ENCODE data around the gene AKNA.

The AKNA gene

GRCh38 chr9:114296338-114296737, 91.4 kb downstream of the AKNA start:
- Histone ChIP-seq H3K9me3 (ENCODE audit: control insufficient read depth in 2 of 2, low read length in 2 of 2) (peaks cover 0 to 5% of the 10 kb centered on the region in 2 donors), H3K36me3 (ENCODE audit: control insufficient read depth in 2 of 2, insufficient read depth in 2 of 2, low read length in 2 of 2) (peaks cover 0 to 3% of the 10 kb centered on the region in 2 donors), H3K4me3 (ENCODE audit: low read length in 2 of 2) (no peak overlapping the region), H3K4me1 (ENCODE audit: control insufficient read depth in 2 of 2, insufficient read depth in 2 of 2, low read length in 2 of 2) (no peaks in the 10 kb centered on the region), H3K27ac (ENCODE audit: low read depth in 2 of 2, low read length in 2 of 2) (no peak overlapping the region), H3K27me3 (ENCODE audit: control insufficient read depth in 2 of 2, insufficient read depth in 2 of 2, low read length in 2 of 2) (no peaks in the 10 kb centered on the region), H3K9ac (ENCODE audit: low read depth in 1 of 2, low read length in 2 of 2) (no peak overlapping the region)

DNA sequence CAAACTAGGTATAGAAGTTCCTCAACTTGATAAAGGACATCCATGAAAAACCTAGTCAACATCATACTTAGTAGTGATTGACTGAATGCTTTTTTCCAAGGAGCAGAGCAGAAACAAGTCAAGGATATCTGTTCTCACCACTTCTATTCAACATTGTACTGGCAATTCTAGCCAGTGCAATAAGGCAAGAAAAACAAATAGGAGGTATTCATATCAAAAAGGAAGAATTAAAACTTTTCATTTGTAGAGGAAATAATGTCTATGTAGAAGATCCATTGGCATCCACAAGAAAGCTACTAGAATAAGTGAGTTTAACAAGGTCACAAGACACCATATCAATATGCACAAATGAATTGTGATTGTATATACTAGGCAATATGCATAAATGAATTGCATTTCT, 93.1 kb downstream of the AKNA start:
- Histone ChIP-seq H3K27ac (ENCODE audit: low read depth in 2 of 2, low read length in 2 of 2) (no peak overlapping the region), H3K36me3 (ENCODE audit: control insufficient read depth in 2 of 2, insufficient read depth in 2 of 2, low read length in 2 of 2) (peaks cover 0 to 3% of the 10 kb centered on the region in 2 donors), H3K9ac (ENCODE audit: low read depth in 1 of 2, low read length in 2 of 2) (no peak overlapping the region)

GRCh38 chr9:114291886-114292590, 95.7 kb downstream of the AKNA start:
- H3K4me3 ChIP-seq (ENCODE audit: low read length in 2 of 2), result no peak overlapping the region
- H3K36me3 ChIP-seq (ENCODE audit: control insufficient read depth in 2 of 2, insufficient read depth in 2 of 2, low read length in 2 of 2), result peaks cover 0 to 3% of the 10 kb centered on the region in 2 donors
- H3K4me1 ChIP-seq (ENCODE audit: control insufficient read depth in 2 of 2, insufficient read depth in 2 of 2, low read length in 2 of 2), result no peaks in the 10 kb centered on the region
- no peaks in the 10 kb centered on the region for H3K27me3 ChIP-seq (ENCODE audit: control insufficient read depth in 2 of 2, insufficient read depth in 2 of 2, low read length in 2 of 2)
- no peak overlapping the region for H3K27ac ChIP-seq (ENCODE audit: low read depth in 2 of 2, low read length in 2 of 2)
- no peak overlapping the region for H3K9ac ChIP-seq (ENCODE audit: low read depth in 1 of 2, low read length in 2 of 2)
- peaks cover 0 to 5% of the 10 kb centered on the region in 2 donors for H3K9me3 ChIP-seq (ENCODE audit: control insufficient read depth in 2 of 2, low read length in 2 of 2)

More for the DNA sequence above, 93.1 kb downstream of the AKNA start:
- Histone ChIP-seq H3K27me3 (ENCODE audit: control insufficient read depth in 2 of 2, insufficient read depth in 2 of 2, low read length in 2 of 2) (no peaks in the 10 kb centered on the region), H3K9me3 (ENCODE audit: control insufficient read depth in 2 of 2, low read length in 2 of 2) (peaks cover 0 to 5% of the 10 kb centered on the region in 2 donors), H3K4me1 (ENCODE audit: control insufficient read depth in 2 of 2, insufficient read depth in 2 of 2, low read length in 2 of 2) (no peaks in the 10 kb centered on the region), H3K4me3 (ENCODE audit: low read length in 2 of 2) (no peak overlapping the region)

- H3K27ac ChIP-seq (ENCODE audit: low read depth in 2 of 2, low read length in 2 of 2), result no peak overlapping the region
- H3K4me1 ChIP-seq (ENCODE audit: control insufficient read depth in 2 of 2, insufficient read depth in 2 of 2, low read length in 2 of 2), result no peaks in the 10 kb centered on the region
- H3K27me3 ChIP-seq (ENCODE audit: control insufficient read depth in 2 of 2, insufficient read depth in 2 of 2, low read length in 2 of 2), result no peaks in the 10 kb centered on the region
- H3K4me3 ChIP-seq (ENCODE audit: low read length in 2 of 2), result no peak overlapping the region
- peaks cover 0 to 5% of the 10 kb centered on the region in 2 donors for H3K9me3 ChIP-seq (ENCODE audit: control insufficient read depth in 2 of 2, low read length in 2 of 2)
- H3K36me3 ChIP-seq (ENCODE audit: control insufficient read depth in 2 of 2, insufficient read depth in 2 of 2, low read length in 2 of 2), result peaks cover 0 to 3% of the 10 kb centered on the region in 2 donors
- H3K9ac ChIP-seq (ENCODE audit: low read depth in 1 of 2, low read length in 2 of 2), result no peak overlapping the region
Measured at GRCh38 chr9:114291064-114291474, 96.7 kb downstream of the AKNA start.

- Histone ChIP-seq H3K27me3 (ENCODE audit: control insufficient read depth in 2 of 2, insufficient read depth in 2 of 2, low read length in 2 of 2) (no peaks in the 10 kb centered on the region), H3K4me1 (ENCODE audit: control insufficient read depth in 2 of 2, insufficient read depth in 2 of 2, low read length in 2 of 2) (no peaks in the 10 kb centered on the region), H3K36me3 (ENCODE audit: control insufficient read depth in 2 of 2, insufficient read depth in 2 of 2, low read length in 2 of 2) (peaks cover 0 to 3% of the 10 kb centered on the region in 2 donors), H3K9ac (ENCODE audit: low read depth in 1 of 2, low read length in 2 of 2) (no peak overlapping the region), H3K4me3 (ENCODE audit: low read length in 2 of 2) (no peak overlapping the region), H3K9me3 (ENCODE audit: control insufficient read depth in 2 of 2, low read length in 2 of 2) (peaks cover 0 to 5% of the 10 kb centered on the region in 2 donors), H3K27ac (ENCODE audit: low read depth in 2 of 2, low read length in 2 of 2) (no peak overlapping the region)
Measured at GRCh38 chr9:114290561-114290986, 97.2 kb downstream of the AKNA start.

GRCh38 chr9:114289571-114290481, 98.0 kb downstream of the AKNA start:
- Histone ChIP-seq H3K27ac (ENCODE audit: low read depth in 2 of 2, low read length in 2 of 2) (no peak overlapping the region), H3K27me3 (ENCODE audit: control insufficient read depth in 2 of 2, insufficient read depth in 2 of 2, low read length in 2 of 2) (no peaks in the 10 kb centered on the region), H3K9me3 (ENCODE audit: control insufficient read depth in 2 of 2, low read length in 2 of 2) (peaks cover 0 to 1% of the 10 kb centered on the region in 2 donors), H3K36me3 (ENCODE audit: control insufficient read depth in 2 of 2, insufficient read depth in 2 of 2, low read length in 2 of 2) (peaks cover 0 to 3% of the 10 kb centered on the region in 2 donors), H3K4me1 (ENCODE audit: control insufficient read depth in 2 of 2, insufficient read depth in 2 of 2, low read length in 2 of 2) (no peaks in the 10 kb centered on the region), H3K9ac (ENCODE audit: low read depth in 1 of 2, low read length in 2 of 2) (no peak overlapping the region), H3K4me3 (ENCODE audit: low read length in 2 of 2) (no peak overlapping the region)

GRCh38 chr9:114289106-114289505, 98.7 kb downstream of the AKNA start:
- Histone ChIP-seq H3K9ac (ENCODE audit: low read depth in 1 of 2, low read length in 2 of 2) (no peak overlapping the region), H3K4me3 (ENCODE audit: low read length in 2 of 2) (no peak overlapping the region), H3K27me3 (ENCODE audit: control insufficient read depth in 2 of 2, insufficient read depth in 2 of 2, low read length in 2 of 2) (no peaks in the 10 kb centered on the region), H3K27ac (ENCODE audit: low read depth in 2 of 2, low read length in 2 of 2) (no peak overlapping the region), H3K9me3 (ENCODE audit: control insufficient read depth in 2 of 2, low read length in 2 of 2) (no peaks in the 10 kb centered on the region), H3K4me1 (ENCODE audit: control insufficient read depth in 2 of 2, insufficient read depth in 2 of 2, low read length in 2 of 2) (no peaks in the 10 kb centered on the region), H3K36me3 (ENCODE audit: control insufficient read depth in 2 of 2, insufficient read depth in 2 of 2, low read length in 2 of 2) (peaks cover 0 to 3% of the 10 kb centered on the region in 2 donors)

GRCh38 chr9:114288193-114289091, 99.3 kb downstream of the AKNA start:
- Histone ChIP-seq H3K4me3 (ENCODE audit: low read length in 2 of 2) (no peak overlapping the region), H3K4me1 (ENCODE audit: control insufficient read depth in 2 of 2, insufficient read depth in 2 of 2, low read length in 2 of 2) (no peaks in the 10 kb centered on the region), H3K27me3 (ENCODE audit: control insufficient read depth in 2 of 2, insufficient read depth in 2 of 2, low read length in 2 of 2) (no peaks in the 10 kb centered on the region), H3K9ac (ENCODE audit: low read depth in 1 of 2, low read length in 2 of 2) (no peak overlapping the region), H3K36me3 (ENCODE audit: control insufficient read depth in 2 of 2, insufficient read depth in 2 of 2, low read length in 2 of 2) (peaks cover 0 to 3% of the 10 kb centered on the region in 2 donors), H3K27ac (ENCODE audit: low read depth in 2 of 2, low read length in 2 of 2) (no peak overlapping the region), H3K9me3 (ENCODE audit: control insufficient read depth in 2 of 2, low read length in 2 of 2) (no peaks in the 10 kb centered on the region)

DNA sequence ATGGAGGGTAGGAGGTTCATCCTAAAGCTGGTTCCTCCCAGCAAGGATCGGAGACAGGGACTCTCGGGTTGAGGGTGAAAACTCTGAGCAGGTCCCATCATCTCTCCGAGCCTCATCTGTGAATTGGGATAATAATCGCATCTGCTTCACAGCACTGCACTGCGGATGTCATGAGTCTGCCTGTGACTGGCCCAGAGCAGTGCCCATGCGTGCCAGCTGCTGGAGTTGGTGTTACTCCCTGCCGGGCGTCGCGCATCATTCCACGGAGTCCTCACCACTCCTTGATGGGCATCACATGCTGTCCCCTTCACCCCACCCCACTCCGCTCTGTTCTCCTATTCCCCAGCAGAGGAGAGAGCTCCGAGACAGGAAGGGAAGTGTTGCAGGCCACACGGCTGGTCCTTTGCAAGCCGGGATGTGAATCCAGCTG, 100.0 kb downstream of the AKNA start:
- H3K27me3 ChIP-seq (ENCODE audit: control insufficient read depth in 2 of 2, insufficient read depth in 2 of 2, low read length in 2 of 2), result no peaks in the 10 kb centered on the region
- no peak overlapping the region for H3K9ac ChIP-seq (ENCODE audit: low read depth in 1 of 2, low read length in 2 of 2)
- H3K4me3 ChIP-seq (ENCODE audit: low read length in 2 of 2), result no peak overlapping the region
- peaks cover 0 to 3% of the 10 kb centered on the region in 2 donors for H3K36me3 ChIP-seq (ENCODE audit: control insufficient read depth in 2 of 2, insufficient read depth in 2 of 2, low read length in 2 of 2)
- H3K4me1 ChIP-seq (ENCODE audit: control insufficient read depth in 2 of 2, insufficient read depth in 2 of 2, low read length in 2 of 2), result no peaks in the 10 kb centered on the region
- no peaks in the 10 kb centered on the region for H3K9me3 ChIP-seq (ENCODE audit: control insufficient read depth in 2 of 2, low read length in 2 of 2)
- no peak overlapping the region for H3K27ac ChIP-seq (ENCODE audit: low read depth in 2 of 2, low read length in 2 of 2)

Data from mucosa of rectum (tissue), 2 donors.